ENCODE measurements around the gene CEP112.

Gene CEP112

DNA sequence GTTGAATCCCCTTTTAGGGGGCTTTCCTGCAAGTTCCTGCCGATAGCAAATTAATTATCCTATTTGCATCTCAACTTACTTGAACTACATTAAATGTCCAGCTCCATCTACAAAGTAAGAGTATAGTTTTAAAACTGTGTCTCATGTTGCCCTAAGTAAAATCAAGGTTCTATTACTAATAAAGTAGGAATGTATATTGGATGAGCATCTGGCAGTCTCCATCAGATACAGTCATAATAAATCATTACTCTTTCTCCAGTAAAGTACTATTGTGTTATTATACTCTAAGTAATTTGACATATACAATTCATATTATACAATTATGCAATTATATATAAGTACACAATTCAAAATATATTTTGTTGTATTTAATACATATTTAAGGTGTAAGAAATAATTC is 249.3 kb downstream of the CEP112 start:
- H3K36me3 ChIP-seq (ENCODE audit: insufficient read depth, low read length), result no peaks in the 10 kb centered on the region
- no peak overlapping the region for H3K4me3 ChIP-seq (ENCODE audit: low read length)
- peaks cover 8% of the 10 kb centered on the region for H3K9me3 ChIP-seq (ENCODE audit: low read length)
- H2AFZ ChIP-seq (ENCODE audit: low read depth, low read length), result no peak overlapping the region
- no peaks in the 10 kb centered on the region for H3K4me1 ChIP-seq (ENCODE audit: insufficient read depth, low read length)
- no peaks in the 10 kb centered on the region for H3K27me3 ChIP-seq (ENCODE audit: insufficient read depth, low read length)

DNA sequence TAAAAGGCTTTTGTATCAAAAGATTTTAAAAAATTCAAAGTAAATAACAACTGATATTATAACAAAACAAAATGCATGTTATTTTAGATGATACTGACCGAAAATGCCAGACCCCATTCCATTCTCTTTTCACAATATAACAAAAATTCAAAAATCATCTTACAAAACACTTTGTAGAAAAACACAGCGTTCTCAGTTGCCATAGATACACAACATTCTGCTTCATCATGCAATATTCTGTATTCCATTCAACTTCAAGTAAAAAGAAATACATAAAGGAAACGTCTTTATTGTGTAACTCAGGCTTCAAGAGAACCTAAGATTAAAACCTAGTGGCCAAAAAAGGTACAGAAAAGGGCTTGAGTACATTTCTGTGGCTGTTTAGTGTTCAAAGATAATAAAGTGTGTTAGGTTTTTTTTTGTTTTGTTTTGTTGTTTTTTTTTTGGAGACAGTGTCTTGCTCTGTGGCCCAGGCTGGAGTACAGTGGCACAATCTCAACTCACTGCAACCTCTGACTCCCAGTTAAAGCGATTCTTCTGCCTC is 250.5 kb downstream of the CEP112 start:
- Histone ChIP-seq H3K36me3 (ENCODE audit: insufficient read depth, low read length) (no peaks in the 10 kb centered on the region), H3K27me3 (ENCODE audit: insufficient read depth, low read length) (no peaks in the 10 kb centered on the region), H2AFZ (ENCODE audit: low read depth, low read length) (no peak overlapping the region), H3K4me1 (ENCODE audit: insufficient read depth, low read length) (no peaks in the 10 kb centered on the region), H3K9me3 (ENCODE audit: low read length) (peaks cover 8% of the 10 kb centered on the region), H3K4me3 (ENCODE audit: low read length) (no peak overlapping the region)

DNA sequence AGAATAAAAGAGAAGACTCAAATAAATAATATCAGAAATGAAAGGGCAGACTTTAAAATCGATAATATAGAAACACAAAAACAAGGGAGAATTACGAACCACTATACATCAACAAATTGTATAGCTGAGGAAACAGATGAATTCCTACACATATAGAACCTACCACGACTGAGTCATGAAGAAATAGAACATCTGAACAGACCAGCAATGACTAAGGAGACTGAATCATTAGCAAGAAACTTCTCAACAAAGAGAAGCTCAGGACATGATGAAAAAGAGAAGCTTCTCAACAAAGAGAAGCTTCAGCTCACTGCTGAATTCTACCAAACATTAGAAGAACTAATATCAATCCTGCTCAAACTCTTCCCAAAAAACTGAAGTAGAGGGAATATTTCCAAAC is 255.9 kb downstream of the CEP112 start:
- H3K4me1 ChIP-seq (ENCODE audit: insufficient read depth, low read length), result no peaks in the 10 kb centered on the region
- no peaks in the 10 kb centered on the region for H3K9me3 ChIP-seq (ENCODE audit: low read length)
- no peaks in the 10 kb centered on the region for H3K36me3 ChIP-seq (ENCODE audit: insufficient read depth, low read length)
- H3K4me3 ChIP-seq (ENCODE audit: low read length), result no peak overlapping the region
- no peak overlapping the region for H2AFZ ChIP-seq (ENCODE audit: low read depth, low read length)
- H3K27me3 ChIP-seq (ENCODE audit: insufficient read depth, low read length), result no peaks in the 10 kb centered on the region

DNA sequence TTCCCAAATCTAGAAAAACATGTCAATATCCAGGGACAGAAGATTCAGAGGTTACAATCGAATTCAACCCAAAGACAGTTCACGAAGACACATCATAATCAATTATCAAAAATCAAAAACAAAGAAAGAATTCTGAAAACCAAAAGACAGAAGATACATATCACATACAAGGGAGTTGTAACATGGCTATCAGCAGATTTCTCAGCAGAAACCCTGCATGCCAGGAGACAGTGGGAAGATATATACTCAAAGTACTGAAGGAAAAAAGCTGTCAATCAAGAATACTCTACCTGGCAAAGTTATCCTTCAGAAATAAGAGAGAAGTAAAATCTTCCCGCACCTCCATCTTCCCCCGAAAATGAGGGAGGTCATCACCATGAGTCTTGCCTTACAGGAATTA is 258.6 kb downstream of the CEP112 start:
- H3K9me3 ChIP-seq (ENCODE audit: low read length), result no peaks in the 10 kb centered on the region
- H2AFZ ChIP-seq (ENCODE audit: low read depth, low read length), result no peak overlapping the region

DNA sequence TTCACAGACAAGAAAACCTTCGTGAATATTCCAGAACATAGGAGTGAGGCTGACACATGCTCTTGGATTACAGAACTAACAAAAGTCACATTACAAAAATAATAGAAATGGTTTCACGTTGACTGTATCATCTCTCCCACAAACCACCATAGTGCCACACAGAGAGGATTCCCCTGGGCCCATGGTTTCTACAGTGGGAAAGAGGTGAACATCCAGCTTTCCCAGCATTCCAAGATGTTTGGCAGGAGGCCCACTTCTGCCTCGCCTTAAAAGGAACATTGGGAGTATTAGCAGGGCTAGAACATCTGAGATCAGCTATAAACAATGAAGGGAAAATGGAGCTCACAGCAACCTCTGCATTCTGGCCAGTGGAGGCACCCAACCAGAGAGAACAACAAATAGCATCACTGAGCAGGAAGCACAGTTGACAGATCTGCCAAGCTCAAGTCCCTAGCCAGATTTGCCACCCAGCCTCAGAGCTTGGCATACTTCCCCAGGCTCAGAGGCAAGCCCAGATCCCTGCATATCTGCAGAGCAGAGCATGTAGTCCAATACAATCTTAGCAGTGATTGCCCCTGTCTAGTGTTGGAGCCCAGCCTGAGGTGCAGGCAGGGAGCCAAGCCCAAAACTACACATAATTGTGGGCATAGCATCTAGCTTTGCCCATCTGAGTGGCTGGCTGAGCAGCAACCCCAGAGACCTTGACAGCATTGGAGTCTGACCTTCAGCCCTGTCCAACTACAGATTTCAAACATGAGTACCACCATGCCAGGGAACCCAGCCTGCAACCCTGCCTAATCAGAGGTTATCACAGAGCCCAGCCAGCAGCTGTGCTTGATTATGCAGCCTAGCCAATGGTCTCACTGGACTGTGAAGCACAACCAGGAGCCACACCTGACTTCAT is 260.4 kb downstream of the CEP112 start:
- Histone ChIP-seq H3K36me3 (ENCODE audit: insufficient read depth, low read length) (peaks cover 6% of the 10 kb centered on the region), H2AFZ (ENCODE audit: low read depth, low read length) (no peak overlapping the region), H3K4me1 (ENCODE audit: insufficient read depth, low read length) (no peaks in the 10 kb centered on the region), H3K9me3 (ENCODE audit: low read length) (no peaks in the 10 kb centered on the region), H3K27me3 (ENCODE audit: insufficient read depth, low read length) (no peaks in the 10 kb centered on the region), H3K4me3 (ENCODE audit: low read length) (no peak overlapping the region)

More for the DNA sequence above, 258.6 kb downstream of the CEP112 start:
- no peaks in the 10 kb centered on the region for H3K27me3 ChIP-seq (ENCODE audit: insufficient read depth, low read length)
- H3K4me3 ChIP-seq (ENCODE audit: low read length), result no peak overlapping the region
- H3K36me3 ChIP-seq (ENCODE audit: insufficient read depth, low read length), result no peaks in the 10 kb centered on the region
- H3K4me1 ChIP-seq (ENCODE audit: insufficient read depth, low read length), result no peaks in the 10 kb centered on the region

DNA sequence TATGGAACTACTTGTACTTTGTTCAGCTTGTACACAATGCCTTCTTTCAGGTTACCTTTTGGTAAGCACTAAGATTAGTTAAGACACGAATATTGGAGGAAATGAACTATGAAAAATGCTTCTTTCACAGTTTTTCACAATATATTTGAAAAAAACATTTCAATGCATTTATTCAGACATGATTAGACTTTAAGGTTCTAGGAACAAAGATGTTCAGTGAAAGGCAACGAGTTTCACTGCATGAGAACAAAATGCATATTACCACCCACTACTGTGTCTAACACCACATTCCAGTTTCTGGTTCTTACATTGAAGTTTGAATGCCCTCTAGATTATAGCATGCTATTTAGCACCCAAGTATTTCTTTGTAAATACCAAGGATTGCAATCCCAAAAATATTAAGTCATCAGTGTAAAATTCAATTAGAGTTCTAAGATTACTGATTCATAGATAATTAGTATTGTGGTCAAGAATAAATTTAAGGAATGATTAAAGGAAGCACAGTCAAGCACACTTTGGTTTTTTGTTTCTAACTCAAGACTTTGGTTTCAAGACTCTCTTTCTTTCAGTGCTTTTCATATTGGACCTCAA is 261.7 kb downstream of the CEP112 start:
- no peak overlapping the region for H3K4me3 ChIP-seq (ENCODE audit: low read length)
- H3K4me1 ChIP-seq (ENCODE audit: insufficient read depth, low read length), result no peaks in the 10 kb centered on the region
- no peaks in the 10 kb centered on the region for H3K27me3 ChIP-seq (ENCODE audit: insufficient read depth, low read length)
- H3K36me3 ChIP-seq (ENCODE audit: insufficient read depth, low read length), result peaks cover 14% of the 10 kb centered on the region
- no peak overlapping the region for H2AFZ ChIP-seq (ENCODE audit: low read depth, low read length)
- H3K9me3 ChIP-seq (ENCODE audit: low read length), result no peaks in the 10 kb centered on the region

DNA sequence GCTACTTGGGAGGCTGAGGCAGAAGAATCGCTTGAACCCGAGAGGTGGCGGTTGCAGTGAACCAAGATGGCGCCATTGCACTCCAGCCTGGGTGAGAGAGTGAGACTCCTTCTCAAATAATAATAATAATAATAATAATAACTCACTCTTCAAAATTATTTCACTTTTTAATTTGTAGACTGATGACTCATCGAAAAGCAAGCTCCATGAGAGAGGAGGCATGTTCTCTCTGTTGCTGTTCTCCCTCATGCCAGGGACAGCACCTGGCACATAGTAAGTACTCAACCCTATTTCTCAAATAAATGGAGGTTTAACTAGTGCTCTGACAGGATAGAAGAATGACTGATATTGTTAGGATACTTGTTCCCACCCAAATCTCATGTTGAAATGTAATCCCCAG is 265.3 kb downstream of the CEP112 start:
- H3K36me3 ChIP-seq (ENCODE audit: insufficient read depth, low read length), result peaks cover 14% of the 10 kb centered on the region
- H2AFZ ChIP-seq (ENCODE audit: low read depth, low read length), result no peak overlapping the region
- no peaks in the 10 kb centered on the region for H3K27me3 ChIP-seq (ENCODE audit: insufficient read depth, low read length)
- H3K9me3 ChIP-seq (ENCODE audit: low read length), result peaks cover 4% of the 10 kb centered on the region
- no peaks in the 10 kb centered on the region for H3K4me1 ChIP-seq (ENCODE audit: insufficient read depth, low read length)
- no peak overlapping the region for H3K4me3 ChIP-seq (ENCODE audit: low read length)

DNA sequence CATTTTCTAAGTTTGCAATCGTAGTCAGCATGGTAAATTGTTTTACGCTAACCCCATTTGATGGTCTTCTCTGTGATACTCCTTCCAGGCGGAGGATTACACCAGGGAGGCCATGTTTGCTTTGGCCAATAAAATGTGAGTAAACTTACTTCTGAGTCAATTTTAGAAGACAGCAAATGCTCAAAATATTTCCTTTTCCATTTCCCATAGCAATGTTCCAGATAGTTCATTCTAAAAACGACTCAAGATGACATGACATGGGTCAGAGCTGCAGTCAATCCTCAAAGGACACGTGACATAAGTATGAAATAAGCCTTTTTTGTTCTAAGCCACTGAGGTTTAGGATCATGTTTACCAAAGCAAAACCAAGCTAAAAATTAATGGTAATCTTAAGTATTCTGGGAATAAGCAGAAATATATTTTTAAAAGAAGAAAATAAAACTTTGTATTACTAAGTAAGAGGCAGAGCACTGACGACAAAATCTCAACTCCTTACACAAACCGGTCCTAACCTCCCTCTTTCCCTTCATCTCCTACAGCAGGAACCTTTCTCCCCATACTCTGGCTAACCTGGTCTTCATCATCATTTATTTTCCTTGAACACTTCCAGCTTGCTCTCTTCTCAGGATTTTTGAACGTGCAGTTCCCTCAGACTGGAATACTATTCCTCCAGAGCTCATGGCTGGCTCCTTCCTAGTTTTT is 266.2 kb downstream of the CEP112 start:
- H3K4me1 ChIP-seq (ENCODE audit: insufficient read depth, low read length), result no peaks in the 10 kb centered on the region
- H2AFZ ChIP-seq (ENCODE audit: low read depth, low read length), result no peak overlapping the region
- H3K4me3 ChIP-seq (ENCODE audit: low read length), result no peak overlapping the region
- H3K9me3 ChIP-seq (ENCODE audit: low read length), result peaks cover 4% of the 10 kb centered on the region
- no peaks in the 10 kb centered on the region for H3K27me3 ChIP-seq (ENCODE audit: insufficient read depth, low read length)
- peaks cover 14% of the 10 kb centered on the region for H3K36me3 ChIP-seq (ENCODE audit: insufficient read depth, low read length)

DNA sequence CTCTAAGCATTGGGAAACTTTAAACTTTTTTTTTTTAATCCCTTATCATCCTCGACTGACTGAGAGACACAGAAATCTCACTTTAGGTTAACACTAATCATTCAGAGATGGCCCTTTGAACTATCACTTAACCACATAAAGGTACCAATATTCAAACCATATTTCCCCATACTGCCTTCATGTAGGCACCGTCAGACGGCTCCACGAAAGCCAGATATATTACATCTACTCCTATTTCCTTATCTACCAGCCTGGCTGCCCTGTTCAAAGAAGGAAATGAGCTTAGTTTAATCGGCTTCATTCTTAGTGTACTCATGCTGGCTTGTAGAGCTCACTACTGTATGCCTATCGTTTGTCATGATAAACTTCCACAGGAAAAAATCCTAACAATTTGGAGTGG is 270.9 kb downstream of the CEP112 start:
- Histone ChIP-seq H3K36me3 (ENCODE audit: insufficient read depth, low read length) (peaks cover 10% of the 10 kb centered on the region), H3K4me3 (ENCODE audit: low read length) (no peak overlapping the region), H3K4me1 (ENCODE audit: insufficient read depth, low read length) (no peaks in the 10 kb centered on the region), H2AFZ (ENCODE audit: low read depth, low read length) (no peak overlapping the region), H3K9me3 (ENCODE audit: low read length) (peaks cover 4% of the 10 kb centered on the region), H3K27me3 (ENCODE audit: insufficient read depth, low read length) (no peaks in the 10 kb centered on the region)

DNA sequence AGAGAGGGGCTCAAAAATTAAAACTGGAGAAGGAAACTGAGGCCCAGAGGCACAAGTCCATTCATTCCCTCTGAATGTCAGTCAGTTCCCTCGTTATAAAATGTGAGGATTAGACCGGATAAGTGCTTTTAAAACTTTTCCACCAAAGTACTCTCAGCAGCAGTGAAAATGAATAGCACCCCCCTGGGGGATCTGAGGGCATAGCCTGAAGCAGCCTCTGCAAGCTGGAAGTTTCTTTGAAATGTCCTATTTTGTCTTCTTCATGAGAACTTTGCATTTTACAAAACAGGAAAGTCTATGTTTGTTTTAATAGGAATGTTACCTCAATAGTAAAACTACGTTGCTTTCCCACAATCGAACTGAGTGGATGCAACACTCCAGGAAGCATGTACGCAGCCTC is 273.0 kb downstream of the CEP112 start:
- Histone ChIP-seq H3K4me3 (ENCODE audit: low read length) (no peak overlapping the region), H3K9me3 (ENCODE audit: low read length) (no peaks in the 10 kb centered on the region), H3K4me1 (ENCODE audit: insufficient read depth, low read length) (no peaks in the 10 kb centered on the region), H3K27me3 (ENCODE audit: insufficient read depth, low read length) (no peaks in the 10 kb centered on the region), H3K36me3 (ENCODE audit: insufficient read depth, low read length) (peaks cover 4% of the 10 kb centered on the region), H2AFZ (ENCODE audit: low read depth, low read length) (no peak overlapping the region)

DNA sequence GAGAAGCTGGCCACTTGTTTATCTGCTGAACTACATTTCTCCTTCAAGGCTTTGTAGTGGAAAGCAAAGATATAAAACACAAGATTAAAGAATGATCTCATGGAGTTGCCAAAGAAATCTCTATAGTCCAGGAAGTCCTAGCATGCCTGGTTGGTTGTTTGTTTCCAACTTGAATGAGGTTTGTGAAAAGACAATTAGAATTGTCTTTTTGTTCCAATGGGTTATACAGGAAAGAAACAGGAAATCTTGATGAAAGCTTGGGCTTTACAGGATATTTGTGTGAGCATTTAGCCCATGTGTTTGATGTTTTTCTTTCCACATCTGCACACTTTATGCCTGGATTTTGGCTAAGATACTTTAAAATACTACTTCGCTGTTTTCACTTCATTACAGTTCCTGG is 273.4 kb downstream of the CEP112 start:
- no peaks in the 10 kb centered on the region for H3K4me1 ChIP-seq (ENCODE audit: insufficient read depth, low read length)
- no peak overlapping the region for H2AFZ ChIP-seq (ENCODE audit: low read depth, low read length)
- H3K36me3 ChIP-seq (ENCODE audit: insufficient read depth, low read length), result peaks cover 4% of the 10 kb centered on the region
- no peaks in the 10 kb centered on the region for H3K9me3 ChIP-seq (ENCODE audit: low read length)
- H3K4me3 ChIP-seq (ENCODE audit: low read length), result no peak overlapping the region
- no peaks in the 10 kb centered on the region for H3K27me3 ChIP-seq (ENCODE audit: insufficient read depth, low read length)

DNA sequence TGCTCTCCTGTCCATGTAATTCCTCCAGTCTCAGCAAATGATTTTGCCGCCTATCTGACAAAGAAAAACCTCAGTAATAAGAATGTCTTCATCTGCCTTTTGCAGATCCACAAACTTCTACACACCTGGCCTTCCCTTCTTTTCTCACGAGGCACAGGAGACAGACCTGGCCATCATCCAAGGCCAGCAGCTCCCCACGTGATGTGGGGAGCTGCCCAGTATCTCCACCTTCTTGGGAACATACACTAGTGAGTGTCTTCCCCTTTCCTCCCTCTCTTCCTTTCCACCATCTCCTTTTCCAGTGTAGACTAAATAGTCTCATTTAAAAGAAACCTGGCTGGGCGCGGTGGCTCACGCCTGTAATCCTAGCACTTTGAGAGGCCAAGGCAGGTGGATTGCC is 274.4 kb downstream of the CEP112 start:
- H3K36me3 ChIP-seq (ENCODE audit: insufficient read depth, low read length), result peaks cover 4% of the 10 kb centered on the region

DNA sequence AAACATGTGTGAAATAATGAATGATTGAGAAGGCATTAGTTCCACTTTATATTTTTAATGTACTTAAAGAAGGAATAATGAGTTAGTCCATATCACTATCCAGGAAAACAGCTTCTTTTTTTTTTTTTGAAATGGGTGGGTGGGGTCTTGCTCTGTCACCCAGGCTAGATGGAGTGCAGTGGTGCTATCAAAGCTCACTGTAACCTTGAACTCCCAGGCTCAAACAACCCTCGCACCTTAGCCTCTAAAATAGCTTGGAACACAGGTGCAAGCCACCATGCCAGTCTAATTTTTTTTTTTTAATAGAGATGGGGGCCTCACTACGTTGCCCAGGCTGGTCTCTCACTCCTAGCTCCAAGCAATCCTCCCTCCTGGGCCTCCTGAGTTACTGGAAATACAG is 275.5 kb downstream of the CEP112 start:
- no peaks in the 10 kb centered on the region for H3K4me1 ChIP-seq (ENCODE audit: insufficient read depth, low read length)
- no peak overlapping the region for H3K4me3 ChIP-seq (ENCODE audit: low read length)
- peaks cover 4% of the 10 kb centered on the region for H3K36me3 ChIP-seq (ENCODE audit: insufficient read depth, low read length)
- no peak overlapping the region for H2AFZ ChIP-seq (ENCODE audit: low read depth, low read length)
- peaks cover 5% of the 10 kb centered on the region for H3K9me3 ChIP-seq (ENCODE audit: low read length)
- H3K27me3 ChIP-seq (ENCODE audit: insufficient read depth, low read length), result no peaks in the 10 kb centered on the region

More for the DNA sequence above, 274.4 kb downstream of the CEP112 start:
- no peak overlapping the region for H3K4me3 ChIP-seq (ENCODE audit: low read length)
- no peaks in the 10 kb centered on the region for H3K27me3 ChIP-seq (ENCODE audit: insufficient read depth, low read length)
- H2AFZ ChIP-seq (ENCODE audit: low read depth, low read length), result no peak overlapping the region
- H3K9me3 ChIP-seq (ENCODE audit: low read length), result no peaks in the 10 kb centered on the region
- no peaks in the 10 kb centered on the region for H3K4me1 ChIP-seq (ENCODE audit: insufficient read depth, low read length)
